ENCODE measurements around the gene PSME4. TPM values are rescaled to one million over a fixed set of nuclear protein-coding genes. Genes with fewer than 3 reads are reported as not detected.

The PSME4 gene
- total RNA-seq, 1 donor from 2014 or later = 68.3 TPM

- H3K27me3 Mint-ChIP-seq (ENCODE audit: low read depth) = no peaks in the 10 kb centered on the region
- H3K4me1 Mint-ChIP-seq = peaks cover 22% of the 10 kb centered on the region
- no peak overlapping the region for H3K27ac Mint-ChIP-seq
- DNase-seq (ENCODE audit: low spot score in 2 of 2, unreplicated experiment in 2 of 2) = no peak
- H3K9me3 Mint-ChIP-seq = no peaks in the 10 kb centered on the region
- TF ChIP-seq CTCF (IDR thresholded peaks at IDR 0.05; ENCODE audit: unreplicated experiment) = no peak
- peaks cover 7% of the 10 kb centered on the region for H3K36me3 Mint-ChIP-seq
- H3K4me3 Mint-ChIP-seq = no peak overlapping the region
These were observed 12.3 kb downstream of the PSME4 start for GRCh38 chr2:53958443-53958842.

- peaks cover 4% of the 10 kb centered on the region for H3K36me3 Mint-ChIP-seq
- no peak for DNase-seq (ENCODE audit: low spot score in 2 of 2, unreplicated experiment in 2 of 2)
- H3K27me3 Mint-ChIP-seq (ENCODE audit: low read depth) = no peaks in the 10 kb centered on the region
- no peaks in the 10 kb centered on the region for H3K9me3 Mint-ChIP-seq
- no peak overlapping the region for H3K4me3 Mint-ChIP-seq
- H3K27ac Mint-ChIP-seq = no peak overlapping the region
- H3K4me1 Mint-ChIP-seq = no peaks in the 10 kb centered on the region
- TF ChIP-seq CTCF (IDR thresholded peaks at IDR 0.05; ENCODE audit: unreplicated experiment) = no peak
These were observed 18.3 kb downstream of the PSME4 start for GRCh38 chr2:53952519-53952918.

- H3K27me3 Mint-ChIP-seq (ENCODE audit: low read depth) = no peaks in the 10 kb centered on the region
- no peak overlapping the region for H3K27ac Mint-ChIP-seq
- DNase-seq (ENCODE audit: low spot score in 2 of 2, unreplicated experiment in 2 of 2) = no peak
- peaks cover 18% of the 10 kb centered on the region for H3K36me3 Mint-ChIP-seq
- H3K9me3 Mint-ChIP-seq = no peaks in the 10 kb centered on the region
- no peaks in the 10 kb centered on the region for H3K4me1 Mint-ChIP-seq
- no peak overlapping the region for H3K4me3 Mint-ChIP-seq
- TF ChIP-seq CTCF (IDR thresholded peaks at IDR 0.05; ENCODE audit: unreplicated experiment) = no peak
These were observed 21.3 kb downstream of the PSME4 start for GRCh38 chr2:53949457-53949856.

- Mint-ChIP-seq H3K4me3 (no peak overlapping the region), H3K36me3 (peaks cover 22% of the 10 kb centered on the region), H3K9me3 (no peaks in the 10 kb centered on the region), H3K4me1 (no peaks in the 10 kb centered on the region), H3K27ac (peak overlapping the region; percentile 27), H3K27me3 (ENCODE audit: low read depth) (no peaks in the 10 kb centered on the region)
- TF ChIP-seq CTCF (IDR thresholded peaks at IDR 0.05; ENCODE audit: unreplicated experiment) = no peak
- no peak for DNase-seq (ENCODE audit: low spot score in 2 of 2, unreplicated experiment in 2 of 2)
These were observed 25.3 kb downstream of the PSME4 start for GRCh38 chr2:53945538-53945937.

- DNase-seq (ENCODE audit: low spot score in 2 of 2, unreplicated experiment in 2 of 2) = no peak
- H3K9me3 Mint-ChIP-seq = no peaks in the 10 kb centered on the region
- no peak for TF ChIP-seq CTCF (IDR thresholded peaks at IDR 0.05; ENCODE audit: unreplicated experiment)
- no peaks in the 10 kb centered on the region for H3K27me3 Mint-ChIP-seq (ENCODE audit: low read depth)
- peaks cover 28% of the 10 kb centered on the region for H3K36me3 Mint-ChIP-seq
- H3K4me3 Mint-ChIP-seq = no peak overlapping the region
- H3K27ac Mint-ChIP-seq = no peak overlapping the region
- H3K4me1 Mint-ChIP-seq = no peaks in the 10 kb centered on the region
These were observed 26.3 kb downstream of the PSME4 start for GRCh38 chr2:53944542-53944941.

- no peak overlapping the region for H3K4me3 Mint-ChIP-seq
- DNase-seq (ENCODE audit: low spot score in 2 of 2, unreplicated experiment in 2 of 2) = no peak
- H3K4me1 Mint-ChIP-seq = no peaks in the 10 kb centered on the region
- H3K27ac Mint-ChIP-seq = no peak overlapping the region
- no peak for TF ChIP-seq CTCF (IDR thresholded peaks at IDR 0.05; ENCODE audit: unreplicated experiment)
- no peaks in the 10 kb centered on the region for H3K27me3 Mint-ChIP-seq (ENCODE audit: low read depth)
- peaks cover 31% of the 10 kb centered on the region for H3K36me3 Mint-ChIP-seq
- H3K9me3 Mint-ChIP-seq = no peaks in the 10 kb centered on the region
These were observed 28.5 kb downstream of the PSME4 start for GRCh38 chr2:53942280-53942679.
